ENCODE measurements around the gene CD96. TPM values are rescaled to one million over a fixed set of nuclear protein-coding genes. Genes with fewer than 3 reads are reported as not detected.
"Not testable (repeated sequence)": the region's sequence is repeated elsewhere in the genome, so short reads cannot be mapped to it uniquely, and the experiment has no call there.

CD96 gene
- 1 to 10 TPM in 2 of 3 donors, under 1 TPM in 1; 0.45 to 1.7 (median 1.7) TPM for polyA plus RNA-seq (ENCODE audit: insufficient read length in 3 of 3)
- long read RNA-seq, donor 1, result 0 reads
- long read RNA-seq, donor 2, result 0 reads
- long read RNA-seq, donor 3, result 0 reads
- long read RNA-seq, donor 4, result 0 reads
- long read RNA-seq, donor 5, result 0 reads
- long read RNA-seq, donor 6, result 0 reads
- long read RNA-seq, donor 7, result 0 reads
- long read RNA-seq, donor 8, result 0 reads
- long read RNA-seq, donor 9, result 0 reads
- long read RNA-seq, donor 10, result 0 reads
- long read RNA-seq, donor 11, result 0 reads
- long read RNA-seq, donor 12, result 0 reads
- long read RNA-seq, donor 13, result 0 reads
- long read RNA-seq, donor 14, result 0 reads
- long read RNA-seq, donor 15, result 0 reads
- long read RNA-seq, donor 16, result 0 reads

- no peak for DNase-seq (ENCODE audit: extremely low read depth in 1 of 11, low read depth in 9 of 11, low spot score in 4 of 11)
These were observed at the start of gene CD96 for GRCh38 chr3:111541911-111542483. Gene CD96 (plus strand): TSS chr3:111542197. CDS start chr3:111542249, 52 bp downstream.

GRCh38 chr3:111493276-111493675 is 48.7 kb upstream of the CD96 start:
- no peak for DNase-seq (ENCODE audit: extremely low read depth in 1 of 11, low read depth in 9 of 11, low spot score in 4 of 11)

- DNase-seq (ENCODE audit: extremely low read depth in 1 of 11, low read depth in 9 of 11, low spot score in 4 of 11), result no peak
These were observed 45.0 kb upstream of the CD96 start for GRCh38 chr3:111496894-111497559.

- DNase-seq (ENCODE audit: extremely low read depth in 1 of 11, low read depth in 9 of 11, low spot score in 4 of 11), result no peak
These were observed 44.0 kb upstream of the CD96 start for GRCh38 chr3:111498022-111498421.

GRCh38 chr3:111506435-111506834 is 35.6 kb upstream of the CD96 start:
- DNase-seq (ENCODE audit: extremely low read depth in 1 of 11, low read depth in 9 of 11, low spot score in 4 of 11), result no peak

GRCh38 chr3:111509308-111509707 is 32.7 kb upstream of the CD96 start:
- no peak for DNase-seq (ENCODE audit: extremely low read depth in 1 of 11, low read depth in 9 of 11, low spot score in 4 of 11)

GRCh38 chr3:111517801-111518200 is 24.2 kb upstream of the CD96 start:
- DNase-seq (ENCODE audit: extremely low read depth in 1 of 11, low read depth in 9 of 11, low spot score in 4 of 11), result no peak

- no peak for DNase-seq (ENCODE audit: extremely low read depth in 1 of 11, low read depth in 9 of 11, low spot score in 4 of 11)
These were observed 22.7 kb upstream of the CD96 start for GRCh38 chr3:111519178-111519855.

GRCh38 chr3:111521891-111522290 is 20.1 kb upstream of the CD96 start:
- no peak for DNase-seq (ENCODE audit: extremely low read depth in 1 of 11, low read depth in 9 of 11, low spot score in 4 of 11)

GRCh38 chr3:111524486-111524885 is 17.5 kb upstream of the CD96 start:
- not testable (repeated sequence) for DNase-seq (ENCODE audit: extremely low read depth in 1 of 11, low read depth in 9 of 11, low spot score in 4 of 11)

- no peak for DNase-seq (ENCODE audit: extremely low read depth in 1 of 11, low read depth in 9 of 11, low spot score in 4 of 11)
These were observed 10.6 kb upstream of the CD96 start for GRCh38 chr3:111531446-111531845.

GRCh38 chr3:111534701-111535100 is 7.3 kb upstream of the CD96 start:
- DNase-seq (ENCODE audit: extremely low read depth in 1 of 11, low read depth in 9 of 11, low spot score in 4 of 11), result no peak

GRCh38 chr3:111538111-111538510 is 3.9 kb upstream of the CD96 start:
- DNase-seq (ENCODE audit: extremely low read depth in 1 of 11, low read depth in 9 of 11, low spot score in 4 of 11), result no peak

GRCh38 chr3:111538681-111539083 is 3.3 kb upstream of the CD96 start:
- no peak for DNase-seq (ENCODE audit: extremely low read depth in 1 of 11, low read depth in 9 of 11, low spot score in 4 of 11)

- DNase-seq (ENCODE audit: extremely low read depth in 1 of 11, low read depth in 9 of 11, low spot score in 4 of 11), result peak in 9 of 11 donors; percentile 8 to 42 (median 36)
These were observed 2.4 kb upstream of the CD96 start for GRCh38 chr3:111539351-111540331.

- no peak for DNase-seq (ENCODE audit: extremely low read depth in 1 of 11, low read depth in 9 of 11, low spot score in 4 of 11)
These were observed 606 bp upstream of the CD96 start for GRCh38 chr3:111541391-111541790.

GRCh38 chr3:111542611-111543300 is 759 bp downstream of the CD96 start:
- DNase-seq (ENCODE audit: extremely low read depth in 1 of 11, low read depth in 9 of 11, low spot score in 4 of 11), result no peak

GRCh38 chr3:111545349-111545748 is 3.4 kb downstream of the CD96 start:
- no peak for DNase-seq (ENCODE audit: extremely low read depth in 1 of 11, low read depth in 9 of 11, low spot score in 4 of 11)
